HG03280 (cell line): ENCODE measurements around the gene IMMT.
"Not testable (repeated sequence)": the region's sequence is repeated elsewhere in the genome, so short reads cannot be mapped to it uniquely, and the experiment has no call there.

Experiments used
- ATAC-seq: cut with Tn5 transposase; IDR thresholded peaks from one replicate; pipeline ENCODE4 v1.9.1; 2021; ENCODE audit warnings: mild to moderate bottlenecking, moderate library complexity; ENCODE audit not compliant: unreplicated experiment

The IMMT gene

GRCh38 chr2:86202336-86202692, 7.1 kb upstream of the IMMT start:
- ATAC-seq: no peak

- no peak for ATAC-seq
Observed at GRCh38 chr2:86201671-86202335, 6.5 kb upstream of the IMMT start.

GRCh38 chr2:86200564-86200963, 5.3 kb upstream of the IMMT start:
- ATAC-seq: not testable (repeated sequence)

GRCh38 chr2:86199834-86200177, 4.5 kb upstream of the IMMT start:
- no peak for ATAC-seq

GRCh38 chr2:86195808-86196387, 636 bp upstream of the IMMT start:
- no peak for ATAC-seq

- ATAC-seq: no peak
Observed at GRCh38 chr2:86194751-86195054, 559 bp downstream of the IMMT start.

GRCh38 chr2:86193901-86194567, 1.2 kb downstream of the IMMT start:
- no peak for ATAC-seq

- ATAC-seq: no peak
Observed at GRCh38 chr2:86189782-86190416, 5.4 kb downstream of the IMMT start.

- ATAC-seq: no peak
Observed at GRCh38 chr2:86186431-86186830, 8.8 kb downstream of the IMMT start.

GRCh38 chr2:86185517-86186212, 9.6 kb downstream of the IMMT start:
- no peak for ATAC-seq

GRCh38 chr2:86176597-86176996, 18.7 kb downstream of the IMMT start:
- no peak for ATAC-seq

- no peak for ATAC-seq
Observed at GRCh38 chr2:86175828-86176227, 19.4 kb downstream of the IMMT start.

- no peak for ATAC-seq
Observed at GRCh38 chr2:86174445-86174844, 20.8 kb downstream of the IMMT start.

GRCh38 chr2:86172610-86173009, 22.7 kb downstream of the IMMT start:
- ATAC-seq: no peak

- ATAC-seq: no peak
Observed at GRCh38 chr2:86171295-86171694, 24.0 kb downstream of the IMMT start.

- no peak for ATAC-seq
Observed at GRCh38 chr2:86170449-86170848, 24.8 kb downstream of the IMMT start.

GRCh38 chr2:86160156-86160952, 34.9 kb downstream of the IMMT start:
- ATAC-seq: no peak

- ATAC-seq: no peak
Observed at GRCh38 chr2:86158286-86158685, 37.0 kb downstream of the IMMT start.

GRCh38 chr2:86157009-86157556, 38.2 kb downstream of the IMMT start:
- ATAC-seq: no peak

GRCh38 chr2:86150502-86150901, 44.8 kb downstream of the IMMT start:
- no peak for ATAC-seq

GRCh38 chr2:86147793-86148192, 47.5 kb downstream of the IMMT start:
- no peak for ATAC-seq
